ENCODE data around the gene DTNB.

The DTNB gene

GRCh38 chr2:25336383-25336841, 337.0 kb downstream of the DTNB start:
- no peak overlapping the region for H3K4me3 ChIP-seq (replicated peaks; ENCODE audit: low read depth, low read length)
- DNase-seq (ENCODE audit: extremely low read depth, low read depth): no peak
- no peak for TF ChIP-seq CTCF (IDR thresholded peaks at IDR 0.05; ENCODE audit: low read depth, low read length, missing control alignments)

- no peak for DNase-seq (ENCODE audit: extremely low read depth, low read depth)
- no peak overlapping the region for H3K4me3 ChIP-seq (replicated peaks; ENCODE audit: low read depth, low read length)
- TF ChIP-seq CTCF (IDR thresholded peaks at IDR 0.05; ENCODE audit: low read depth, low read length, missing control alignments): no peak
Observed at GRCh38 chr2:25335971-25336370, 337.4 kb downstream of the DTNB start.

- no peak for DNase-seq (ENCODE audit: extremely low read depth, low read depth)
- no peak overlapping the region for H3K4me3 ChIP-seq (replicated peaks; ENCODE audit: low read depth, low read length)
- no peak for TF ChIP-seq CTCF (IDR thresholded peaks at IDR 0.05; ENCODE audit: low read depth, low read length, missing control alignments)
Observed at GRCh38 chr2:25335204-25335603, 338.2 kb downstream of the DTNB start.

GRCh38 chr2:25334482-25334881, 338.9 kb downstream of the DTNB start:
- no peak for TF ChIP-seq CTCF (IDR thresholded peaks at IDR 0.05; ENCODE audit: low read depth, low read length, missing control alignments)
- no peak for DNase-seq (ENCODE audit: extremely low read depth, low read depth)

GRCh38 chr2:25333981-25334380, 339.4 kb downstream of the DTNB start:
- no peak for TF ChIP-seq CTCF (IDR thresholded peaks at IDR 0.05; ENCODE audit: low read depth, low read length, missing control alignments)
- no peak overlapping the region for H3K4me3 ChIP-seq (replicated peaks; ENCODE audit: low read depth, low read length)
- no peak for DNase-seq (ENCODE audit: extremely low read depth, low read depth)

More at GRCh38 chr2:25334482-25334881, 338.9 kb downstream of the DTNB start:
- H3K4me3 ChIP-seq (replicated peaks; ENCODE audit: low read depth, low read length): no peak overlapping the region

- no peak for DNase-seq (ENCODE audit: extremely low read depth, low read depth)
- TF ChIP-seq CTCF (IDR thresholded peaks at IDR 0.05; ENCODE audit: low read depth, low read length, missing control alignments): no peak
- H3K4me3 ChIP-seq (replicated peaks; ENCODE audit: low read depth, low read length): no peak overlapping the region
Observed at GRCh38 chr2:25332571-25332970, 340.8 kb downstream of the DTNB start.

GRCh38 chr2:25331686-25332365, 341.6 kb downstream of the DTNB start:
- DNase-seq (ENCODE audit: extremely low read depth, low read depth): no peak
- no peak overlapping the region for H3K4me3 ChIP-seq (replicated peaks; ENCODE audit: low read depth, low read length)
- no peak for TF ChIP-seq CTCF (IDR thresholded peaks at IDR 0.05; ENCODE audit: low read depth, low read length, missing control alignments)

Data from HFF-Myc (cell line).